ENCODE results near the gene LYPD6B.

Gene LYPD6B

DNA sequence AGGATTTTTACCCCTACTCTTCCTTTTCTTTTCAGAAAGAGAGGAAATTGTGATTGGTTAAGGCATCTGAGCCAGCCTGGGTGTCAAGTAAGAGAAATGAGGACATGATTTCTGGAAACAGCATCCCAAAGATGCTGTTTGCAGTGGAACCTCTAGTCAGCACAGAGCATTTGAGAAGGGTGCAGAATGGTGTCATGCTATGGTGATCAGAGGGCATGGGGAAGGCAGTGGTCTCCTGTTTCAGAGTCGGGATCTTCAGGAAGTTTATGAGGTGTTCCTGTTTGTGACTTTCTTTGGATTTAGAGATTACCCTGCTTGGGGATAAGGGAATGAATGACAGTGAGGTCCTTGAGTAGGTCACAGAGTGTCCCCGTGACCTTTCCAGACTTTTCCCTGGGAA lies 117.5 kb downstream of the LYPD6B start:
- no peaks in the 10 kb centered on the region for H3K9me2 ChIP-seq (ENCODE audit: low read depth, low read length)
- H4K20me1 ChIP-seq (ENCODE audit: insufficient read depth, low read length), result no peaks in the 10 kb centered on the region
- H2AFZ ChIP-seq (ENCODE audit: low read length), result no peak overlapping the region
- no peak overlapping the region for H3K9ac ChIP-seq (ENCODE audit: low read length)
- no peaks in the 10 kb centered on the region for H3K79me2 ChIP-seq (ENCODE audit: insufficient read depth, low read length)
- H3F3A ChIP-seq (ENCODE audit: insufficient read depth, low read length), result no peaks in the 10 kb centered on the region
- H3K4me3 ChIP-seq (ENCODE audit: low read depth, low read length, poor library complexity, severe bottlenecking), result no peak overlapping the region
- no peak overlapping the region for H3K27ac ChIP-seq (ENCODE audit: low read depth, low read length, poor library complexity, severe bottlenecking)
- H3K27me3 ChIP-seq (ENCODE audit: insufficient read depth, low read length), result no peaks in the 10 kb centered on the region
- no peaks in the 10 kb centered on the region for H3K9me3 ChIP-seq (ENCODE audit: low read length)
- H3K36me3 ChIP-seq (ENCODE audit: insufficient read depth, low read length), result no peaks in the 10 kb centered on the region
- H3K4me2 ChIP-seq (ENCODE audit: low read length), result no peak overlapping the region
- peaks cover 10% of the 10 kb centered on the region for H3K4me1 ChIP-seq (ENCODE audit: insufficient read depth, low read length, severe bottlenecking)
- TF ChIP-seq EZH2 (IDR thresholded peaks at IDR 0.05; ENCODE audit: borderline replicate concordance, low read length) (no peak), CTCF (IDR thresholded peaks at IDR 0.05; ENCODE audit: low read length) (no peak)

DNA sequence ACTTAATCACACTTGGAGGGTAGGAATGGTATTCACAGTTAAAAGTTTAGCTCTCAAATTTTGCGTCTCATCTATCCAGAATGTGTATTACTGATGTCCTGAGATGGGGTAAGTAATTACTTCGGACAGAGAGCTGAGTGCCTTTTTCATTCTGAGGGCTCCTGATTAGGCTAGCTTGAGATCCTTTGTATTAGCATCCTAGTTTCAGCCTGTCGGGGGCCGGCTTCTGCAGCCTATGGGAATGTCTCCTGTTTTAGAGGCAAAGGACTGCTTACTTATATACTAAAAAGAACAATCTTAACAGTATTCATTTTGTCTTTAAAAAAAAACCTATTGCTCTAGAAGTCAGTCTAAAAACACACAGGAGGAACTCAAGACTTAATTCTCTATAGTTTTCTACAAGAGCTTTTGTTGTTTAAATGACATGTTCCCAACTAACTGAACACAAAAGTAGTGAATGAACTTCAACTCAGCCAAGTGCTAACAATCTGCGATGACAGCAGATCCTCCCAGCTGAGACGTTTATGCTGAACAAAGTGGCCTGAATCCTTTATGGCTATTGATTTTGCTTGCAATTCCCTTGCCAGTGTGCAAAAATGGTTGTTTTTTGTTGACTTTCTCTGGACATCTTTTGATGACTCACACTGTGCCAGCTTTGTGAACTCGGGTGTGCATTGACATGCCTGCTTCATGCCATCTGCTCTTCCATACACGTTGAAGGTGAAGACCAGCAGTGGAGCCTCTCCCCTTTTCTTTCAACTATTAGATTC lies 118.7 kb downstream of the LYPD6B start:
- no peaks in the 10 kb centered on the region for H3K27me3 ChIP-seq (ENCODE audit: insufficient read depth, low read length)
- H3K9me2 ChIP-seq (ENCODE audit: low read depth, low read length), result no peaks in the 10 kb centered on the region
- H3K4me2 ChIP-seq (ENCODE audit: low read length), result no peak overlapping the region
- no peak overlapping the region for H2AFZ ChIP-seq (ENCODE audit: low read length)
- TF ChIP-seq CTCF (IDR thresholded peaks at IDR 0.05; ENCODE audit: low read length), result no peak
- no peak for TF ChIP-seq EZH2 (IDR thresholded peaks at IDR 0.05; ENCODE audit: borderline replicate concordance, low read length)
- no peaks in the 10 kb centered on the region for H4K20me1 ChIP-seq (ENCODE audit: insufficient read depth, low read length)
- H3K9me3 ChIP-seq (ENCODE audit: low read length), result no peaks in the 10 kb centered on the region
- H3K4me1 ChIP-seq (ENCODE audit: insufficient read depth, low read length, severe bottlenecking), result peaks cover 16% of the 10 kb centered on the region
- no peak overlapping the region for H3K27ac ChIP-seq (ENCODE audit: low read depth, low read length, poor library complexity, severe bottlenecking)
- H3F3A ChIP-seq (ENCODE audit: insufficient read depth, low read length), result no peaks in the 10 kb centered on the region
- no peak overlapping the region for H3K9ac ChIP-seq (ENCODE audit: low read length)
- no peak overlapping the region for H3K4me3 ChIP-seq (ENCODE audit: low read depth, low read length, poor library complexity, severe bottlenecking)
- no peaks in the 10 kb centered on the region for H3K79me2 ChIP-seq (ENCODE audit: insufficient read depth, low read length)
- no peaks in the 10 kb centered on the region for H3K36me3 ChIP-seq (ENCODE audit: insufficient read depth, low read length)

DNA sequence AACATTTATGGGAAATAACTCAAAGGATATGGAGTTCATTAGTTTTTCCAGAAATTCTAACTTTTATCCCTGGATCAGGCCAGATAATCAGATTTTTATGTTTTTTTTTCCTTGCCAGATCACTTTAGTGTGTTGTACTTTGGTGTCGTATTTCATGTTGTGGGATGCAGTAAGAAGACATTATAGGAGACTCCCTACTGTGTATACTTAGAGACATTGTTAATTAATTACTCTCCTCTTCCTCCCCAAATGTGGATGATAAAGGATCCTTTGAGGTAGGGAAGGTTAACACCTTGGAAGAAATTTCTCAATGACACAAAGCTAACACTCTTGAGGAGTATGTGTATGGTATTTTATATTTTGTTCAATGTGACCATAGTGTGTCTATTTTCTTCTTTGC lies 120.5 kb downstream of the LYPD6B start:
- H3K27me3 ChIP-seq (ENCODE audit: insufficient read depth, low read length), result no peaks in the 10 kb centered on the region
- H3K4me2 ChIP-seq (ENCODE audit: low read length), result no peak overlapping the region
- H3F3A ChIP-seq (ENCODE audit: insufficient read depth, low read length), result no peaks in the 10 kb centered on the region
- TF ChIP-seq CTCF (IDR thresholded peaks at IDR 0.05; ENCODE audit: low read length) (no peak), EZH2 (IDR thresholded peaks at IDR 0.05; ENCODE audit: borderline replicate concordance, low read length) (no peak)
- no peaks in the 10 kb centered on the region for H3K79me2 ChIP-seq (ENCODE audit: insufficient read depth, low read length)
- H3K9ac ChIP-seq (ENCODE audit: low read length), result no peak overlapping the region
- H3K4me1 ChIP-seq (ENCODE audit: insufficient read depth, low read length, severe bottlenecking), result peaks cover 16% of the 10 kb centered on the region
- no peak overlapping the region for H3K4me3 ChIP-seq (ENCODE audit: low read depth, low read length, poor library complexity, severe bottlenecking)
- H3K9me3 ChIP-seq (ENCODE audit: low read length), result no peaks in the 10 kb centered on the region
- H3K36me3 ChIP-seq (ENCODE audit: insufficient read depth, low read length), result no peaks in the 10 kb centered on the region
- H3K27ac ChIP-seq (ENCODE audit: low read depth, low read length, poor library complexity, severe bottlenecking), result no peak overlapping the region
- no peaks in the 10 kb centered on the region for H4K20me1 ChIP-seq (ENCODE audit: insufficient read depth, low read length)
- H2AFZ ChIP-seq (ENCODE audit: low read length), result no peak overlapping the region
- H3K9me2 ChIP-seq (ENCODE audit: low read depth, low read length), result no peaks in the 10 kb centered on the region

All from OCI-LY1 (cell line).